LNCaP clone FGC (cell line): Measurements from ENCODE around the gene AOPEP.

Experiments
- DNase-seq: peaks from one replicate; pipeline ENCODE4 v3.0.0-alpha.2; 2011; ENCODE audit warnings: low read depth
- H3K4me3 ChIP-seq: 2 replicates; pipeline ENCODE4 v1.5.1; 2011; ENCODE audit warnings: mild to moderate bottlenecking, low read depth, low read length, control low read depth
- TF ChIP-seq, protein P1 (sequence below): IDR thresholded peaks from 2 replicates; pipeline ENCODE4 v1.5.1; 2012; ENCODE audit warnings: mild to moderate bottlenecking; ENCODE audit not compliant: control insufficient read depth, insufficient read depth; ENCODE audit errors: extremely low read depth

The AOPEP gene

DNA sequence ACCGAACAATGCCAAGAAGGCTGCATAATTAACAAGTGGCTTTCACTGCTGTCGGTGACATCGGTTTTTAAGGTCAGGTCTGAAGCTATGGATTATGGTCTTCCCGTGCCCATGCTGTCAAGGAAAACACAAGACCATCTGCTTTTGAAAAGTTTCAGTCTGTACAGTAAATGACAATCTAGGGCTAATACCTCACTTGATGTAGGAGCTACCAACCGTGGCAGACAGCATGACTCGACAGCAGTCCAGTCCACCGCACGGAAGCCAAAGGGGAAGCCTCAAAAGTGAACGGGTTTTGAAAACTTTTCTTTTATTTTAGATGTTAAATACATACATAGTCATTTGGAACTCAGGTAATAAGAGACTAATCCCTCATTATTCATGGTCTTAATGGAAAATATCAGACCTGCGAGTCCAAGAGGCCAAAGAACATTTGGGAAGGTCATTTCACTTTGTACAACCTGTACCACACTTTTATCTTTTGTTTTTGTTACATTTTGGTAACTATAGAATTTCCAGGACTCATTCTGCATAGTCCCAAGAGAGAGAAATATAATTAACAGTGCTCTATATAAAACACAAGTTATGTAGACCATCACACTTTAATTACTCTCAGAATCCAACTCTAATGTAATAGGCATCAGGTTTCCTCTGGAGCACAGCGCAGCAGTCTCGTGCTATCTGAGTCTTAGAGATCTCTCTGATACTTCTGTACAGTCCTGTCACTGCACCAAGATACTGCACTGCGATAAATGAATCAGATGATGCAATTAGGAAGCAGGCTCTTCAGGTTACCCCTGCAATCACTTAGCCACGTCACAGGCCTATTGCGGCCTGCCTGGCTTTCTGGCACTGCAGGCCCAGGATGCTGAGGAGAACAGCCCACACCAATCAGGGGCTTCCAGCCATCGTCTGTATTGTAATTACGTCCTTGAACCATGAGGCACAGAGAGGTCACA is 406.1 kb downstream of the AOPEP start:
- no peak for DNase-seq
- TF ChIP-seq, protein P1, sequence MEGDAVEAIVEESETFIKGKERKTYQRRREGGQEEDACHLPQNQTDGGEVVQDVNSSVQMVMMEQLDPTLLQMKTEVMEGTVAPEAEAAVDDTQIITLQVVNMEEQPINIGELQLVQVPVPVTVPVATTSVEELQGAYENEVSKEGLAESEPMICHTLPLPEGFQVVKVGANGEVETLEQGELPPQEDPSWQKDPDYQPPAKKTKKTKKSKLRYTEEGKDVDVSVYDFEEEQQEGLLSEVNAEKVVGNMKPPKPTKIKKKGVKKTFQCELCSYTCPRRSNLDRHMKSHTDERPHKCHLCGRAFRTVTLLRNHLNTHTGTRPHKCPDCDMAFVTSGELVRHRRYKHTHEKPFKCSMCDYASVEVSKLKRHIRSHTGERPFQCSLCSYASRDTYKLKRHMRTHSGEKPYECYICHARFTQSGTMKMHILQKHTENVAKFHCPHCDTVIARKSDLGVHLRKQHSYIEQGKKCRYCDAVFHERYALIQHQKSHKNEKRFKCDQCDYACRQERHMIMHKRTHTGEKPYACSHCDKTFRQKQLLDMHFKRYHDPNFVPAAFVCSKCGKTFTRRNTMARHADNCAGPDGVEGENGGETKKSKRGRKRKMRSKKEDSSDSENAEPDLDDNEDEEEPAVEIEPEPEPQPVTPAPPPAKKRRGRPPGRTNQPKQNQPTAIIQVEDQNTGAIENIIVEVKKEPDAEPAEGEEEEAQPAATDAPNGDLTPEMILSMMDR, result no peak
- no peak overlapping the region for H3K4me3 ChIP-seq

DNA sequence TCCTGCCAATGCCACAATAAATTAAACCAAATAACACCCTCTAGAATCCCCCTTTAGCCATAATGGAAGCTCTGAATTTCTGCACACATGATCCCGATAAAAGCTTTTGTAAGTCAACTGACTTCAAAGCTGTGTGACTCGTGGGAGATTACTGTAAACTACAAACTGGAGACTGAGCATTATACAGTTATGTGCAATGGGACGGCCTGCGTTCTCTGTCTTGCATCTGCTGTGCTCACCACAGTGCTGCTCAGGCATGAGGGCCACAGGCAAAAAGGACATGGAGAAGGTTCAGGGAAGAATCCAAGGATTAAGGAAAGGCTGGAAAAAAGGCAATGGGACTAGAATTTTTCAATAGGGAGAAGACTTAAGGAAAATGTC is 406.8 kb downstream of the AOPEP start:
- DNase-seq, result no peak
- TF ChIP-seq, protein P1, result no peak
- no peak overlapping the region for H3K4me3 ChIP-seq

DNA sequence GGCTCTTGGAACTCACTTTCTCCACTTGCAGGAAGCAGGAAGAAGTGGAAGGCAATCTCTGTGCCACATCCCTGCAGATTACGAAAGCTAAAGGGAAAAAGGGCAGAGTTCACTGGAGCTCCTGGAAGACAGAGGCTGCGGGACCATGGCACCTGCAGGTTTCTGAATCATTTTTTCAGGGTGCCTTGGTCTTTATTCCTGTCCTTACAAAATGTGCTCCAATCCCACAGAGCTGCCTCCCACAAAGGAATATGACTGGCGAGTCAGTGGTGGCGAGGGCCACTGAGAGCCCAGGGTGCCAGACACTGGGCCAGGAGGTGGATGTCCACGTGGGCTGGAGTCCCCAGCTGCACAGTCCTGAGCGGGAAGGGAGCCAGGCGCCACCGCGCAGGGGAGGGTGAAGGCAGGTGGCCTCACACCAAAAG is 408.0 kb downstream of the AOPEP start:
- DNase-seq, result no peak
- TF ChIP-seq, protein P1, result no peak
- H3K4me3 ChIP-seq, result no peak overlapping the region

DNA sequence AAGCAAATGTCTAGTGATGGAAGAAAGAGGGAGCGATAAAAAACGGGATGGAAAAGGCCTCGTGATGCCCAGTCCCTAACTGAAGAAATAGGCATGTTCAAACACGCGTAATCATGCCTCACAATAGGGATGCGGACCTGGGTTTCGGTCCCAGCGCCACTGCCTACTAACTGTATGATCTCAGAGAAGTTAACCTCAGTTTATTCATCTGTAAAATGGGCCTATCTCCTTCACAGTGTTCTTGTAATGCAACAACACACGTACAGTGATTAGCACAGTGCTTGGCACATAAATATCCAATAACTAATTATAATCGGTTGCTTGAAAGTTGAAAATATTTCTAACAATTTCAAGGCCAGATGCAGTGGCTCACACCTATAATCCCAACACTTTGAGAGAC is 409.3 kb downstream of the AOPEP start:
- TF ChIP-seq, protein P1, result no peak

More for the DNA sequence above, 409.3 kb downstream of the AOPEP start:
- no peak for DNase-seq
- H3K4me3 ChIP-seq, result no peak overlapping the region
